GM19025 (cell line): ENCODE results near the gene ARPIN.
"Not testable (repeated sequence)": the region's sequence is repeated elsewhere in the genome, so short reads cannot be mapped to it uniquely, and the experiment has no call there.

ENCODE experiments used
- ATAC-seq: cut with Tn5 transposase; IDR thresholded peaks from one replicate; pipeline ENCODE4 v1.9.1; 2021; ENCODE audit warnings: mild to moderate bottlenecking, low read depth, moderate library complexity; ENCODE audit not compliant: unreplicated experiment

Gene ARPIN

DNA sequence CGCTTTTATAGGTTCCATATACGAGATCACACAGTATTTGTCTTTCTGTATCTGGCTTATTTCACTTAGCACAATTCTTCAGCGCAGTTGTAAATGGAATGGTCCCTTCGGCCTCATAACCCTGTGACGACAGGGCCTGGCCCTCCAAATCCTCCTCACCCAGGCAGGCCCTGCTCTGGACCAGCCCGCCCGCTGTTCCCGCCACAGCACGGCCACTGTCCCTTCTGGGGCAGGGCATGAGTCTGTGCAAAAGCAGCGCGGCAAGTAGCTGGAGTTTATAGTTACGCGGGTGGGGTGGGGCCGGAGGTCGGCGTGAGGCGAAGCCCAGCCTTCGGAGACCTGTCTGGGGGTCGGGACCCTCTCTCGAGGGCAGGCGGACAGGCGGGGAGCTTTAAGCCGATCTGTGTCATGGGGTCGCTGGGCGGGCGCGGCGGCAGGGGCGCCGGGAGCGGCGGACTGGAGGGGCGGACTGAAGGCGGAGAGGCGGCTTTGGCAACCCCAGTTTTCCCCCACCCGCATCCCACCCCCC, 543 bp downstream of the ARPIN start:
- ATAC-seq = no peak

DNA sequence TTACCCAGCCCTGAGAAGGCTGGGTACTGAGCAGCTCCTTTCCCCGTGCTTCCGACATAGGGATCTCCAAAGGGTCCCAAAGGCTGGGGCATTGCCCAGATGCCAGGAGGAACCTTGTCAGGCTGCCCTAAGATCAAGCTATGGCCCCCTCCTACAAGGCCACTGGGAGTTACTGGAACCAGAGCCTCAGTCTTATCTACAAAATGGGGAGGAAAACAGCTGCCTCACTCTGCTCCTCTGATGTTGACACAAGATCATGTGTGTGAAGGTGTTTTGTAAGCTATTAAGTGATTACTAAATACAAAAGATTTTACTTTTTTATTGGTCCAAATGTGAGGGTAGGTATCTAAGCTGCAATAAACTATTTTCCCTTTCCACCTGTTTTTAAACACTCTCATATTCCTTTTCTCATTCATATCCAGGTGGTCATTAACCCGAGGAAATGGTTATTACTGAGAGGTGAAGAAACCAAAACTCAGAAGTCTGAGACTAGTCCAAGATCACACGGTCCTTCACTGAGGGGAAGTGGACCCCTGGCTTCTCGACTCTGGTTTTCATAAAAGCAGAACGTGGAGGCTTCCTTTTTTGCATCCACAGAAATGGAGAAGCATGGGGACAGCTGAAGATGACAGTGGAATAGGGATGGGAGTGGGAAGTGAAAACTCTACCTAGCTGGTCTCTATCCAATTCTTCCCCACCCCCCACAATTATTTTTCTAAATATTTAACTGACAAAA, 1.7 kb downstream of the ARPIN start:
- no peak for ATAC-seq

GRCh38 chr15:89909611-89910010, 3.1 kb downstream of the ARPIN start:
- no peak for ATAC-seq

GRCh38 chr15:89908226-89908625, 4.5 kb downstream of the ARPIN start:
- no peak for ATAC-seq

GRCh38 chr15:89907289-89907688, 5.5 kb downstream of the ARPIN start:
- ATAC-seq = no peak

DNA sequence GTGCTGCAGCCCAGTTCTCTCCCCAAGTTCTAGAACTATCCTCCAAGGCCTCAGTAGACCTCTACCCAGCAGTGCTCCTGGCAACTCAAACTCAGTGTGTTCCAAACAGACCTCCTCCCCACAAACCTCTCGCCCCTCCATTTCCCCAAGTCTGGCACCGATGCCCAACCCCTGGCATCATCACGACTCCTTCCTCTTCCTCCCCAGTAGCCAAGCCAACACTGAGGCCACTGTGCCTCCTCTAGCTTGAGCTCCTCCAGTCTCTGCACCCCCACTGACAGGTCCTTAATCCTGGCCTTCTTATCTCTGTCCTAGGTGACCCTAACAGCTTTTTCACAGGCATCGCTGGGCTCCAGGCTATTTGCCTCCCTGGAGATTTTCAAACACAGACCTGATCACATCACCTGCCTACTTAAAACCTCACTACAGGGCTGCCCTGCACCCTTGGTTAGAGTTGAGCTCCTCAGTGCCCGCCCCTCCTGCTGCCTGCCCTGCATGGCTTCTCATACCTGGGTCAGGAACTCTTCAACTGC, 6.8 kb downstream of the ARPIN start:
- no peak for ATAC-seq

DNA sequence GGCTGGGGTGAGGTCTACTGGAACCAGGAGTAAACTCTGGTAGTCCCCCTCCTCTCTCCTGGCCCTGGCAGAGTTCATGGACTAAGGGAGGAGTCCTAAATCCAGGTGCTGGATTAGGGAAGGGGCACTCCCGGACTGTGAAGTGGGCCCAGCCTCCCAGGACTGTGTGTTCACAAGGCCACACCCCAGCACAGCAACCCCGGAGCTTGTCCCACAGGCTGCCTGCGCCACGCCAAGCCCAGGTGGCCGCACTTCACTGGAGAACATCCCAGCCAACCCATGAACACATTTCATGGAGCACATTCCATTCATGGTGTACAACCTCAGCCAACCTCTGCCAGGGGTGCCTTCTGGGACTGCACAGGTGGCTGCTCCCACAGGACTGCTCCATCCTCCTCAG, 8.2 kb downstream of the ARPIN start:
- no peak for ATAC-seq

DNA sequence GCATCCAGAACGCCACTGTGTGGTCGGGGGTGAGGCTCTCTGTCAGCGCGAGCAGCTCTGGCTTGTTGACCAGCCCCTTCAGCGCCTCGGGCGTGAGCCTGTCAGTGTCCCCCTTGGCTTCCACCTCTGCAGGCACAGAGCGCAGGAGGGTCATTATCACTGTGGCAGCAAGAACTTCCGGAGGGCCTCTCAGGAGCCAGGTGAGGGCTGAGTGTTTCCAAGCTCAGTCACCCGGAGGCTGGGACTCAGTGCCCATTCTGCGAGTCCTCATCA, 9.0 kb downstream of the ARPIN start:
- ATAC-seq = no peak

- ATAC-seq = no peak
These were observed 9.5 kb downstream of the ARPIN start for GRCh38 chr15:89903015-89903857.

- no peak for ATAC-seq
These were observed 11.9 kb downstream of the ARPIN start for GRCh38 chr15:89900849-89901248.

GRCh38 chr15:89899951-89900567, 12.7 kb downstream of the ARPIN start:
- no peak for ATAC-seq

- no peak for ATAC-seq
These were observed 13.3 kb downstream of the ARPIN start for GRCh38 chr15:89899295-89899945.

- peak; percentile 34 for ATAC-seq
These were observed 14.0 kb downstream of the ARPIN start for GRCh38 chr15:89898614-89899294.

- ATAC-seq = no peak
These were observed 14.6 kb downstream of the ARPIN start for GRCh38 chr15:89898146-89898545.

DNA sequence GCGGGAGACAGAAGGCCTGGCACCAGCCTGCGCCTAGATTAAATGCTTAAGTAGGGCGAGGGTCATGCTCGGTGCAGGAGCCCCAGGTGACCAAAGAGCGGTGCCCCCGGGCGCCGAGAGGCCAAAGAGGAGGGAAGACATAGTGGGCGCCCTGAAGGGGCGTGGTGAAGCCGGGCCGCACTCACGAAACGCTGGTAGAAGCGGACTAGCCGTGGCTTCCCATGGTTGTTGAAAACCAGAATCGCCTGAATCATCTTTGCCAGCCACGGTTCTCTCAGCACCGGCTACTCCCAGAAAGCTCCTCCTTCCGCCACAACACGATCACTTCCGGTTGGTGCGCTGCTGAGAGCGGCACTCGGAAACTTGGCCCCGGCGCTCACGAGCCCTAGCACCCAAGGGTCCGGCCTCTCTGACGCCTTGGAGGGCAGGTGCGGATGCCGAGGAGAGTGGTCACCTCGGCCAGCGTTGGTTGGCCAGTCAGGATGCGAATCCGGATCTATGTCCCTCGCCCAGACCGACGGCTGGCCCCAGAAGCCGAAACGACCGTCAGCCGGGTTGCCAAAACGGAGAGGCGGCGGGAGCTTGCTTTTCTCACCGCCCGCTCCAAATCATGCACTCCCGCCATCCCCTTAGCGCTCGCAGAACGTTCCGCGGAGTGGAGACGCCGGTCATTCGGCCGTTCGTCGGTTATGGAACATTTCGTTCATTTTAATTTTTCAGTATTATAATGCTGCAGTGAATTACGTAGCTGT, 18.9 kb downstream of the ARPIN start, which contains the start of gene AP3S2:
Gene AP3S2 (minus strand): TSS at position 299 of the 752 bp plus-strand sequence. CDS start 45 bp downstream, at position 254.
- ATAC-seq = peak; percentile 90

DNA sequence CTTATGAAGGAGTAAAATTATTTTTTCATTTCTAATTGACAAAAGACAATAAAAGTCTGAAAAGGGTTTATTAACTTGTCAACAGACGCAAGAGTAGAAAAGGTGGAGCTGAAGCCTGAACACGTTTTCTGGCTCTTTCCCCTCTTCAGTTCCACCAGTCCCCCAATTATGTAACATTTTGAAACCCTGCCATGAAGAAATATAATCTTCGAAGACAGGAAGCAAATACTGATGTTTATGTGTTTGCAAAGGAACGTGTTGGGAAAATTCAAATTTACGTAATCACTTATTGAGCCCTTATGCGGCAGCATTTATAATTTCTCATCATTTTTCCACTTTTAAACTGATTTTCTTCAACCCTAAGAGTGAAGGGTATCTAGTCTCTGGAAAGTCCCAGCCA, 19.7 kb downstream of the ARPIN start:
- ATAC-seq = no peak

DNA sequence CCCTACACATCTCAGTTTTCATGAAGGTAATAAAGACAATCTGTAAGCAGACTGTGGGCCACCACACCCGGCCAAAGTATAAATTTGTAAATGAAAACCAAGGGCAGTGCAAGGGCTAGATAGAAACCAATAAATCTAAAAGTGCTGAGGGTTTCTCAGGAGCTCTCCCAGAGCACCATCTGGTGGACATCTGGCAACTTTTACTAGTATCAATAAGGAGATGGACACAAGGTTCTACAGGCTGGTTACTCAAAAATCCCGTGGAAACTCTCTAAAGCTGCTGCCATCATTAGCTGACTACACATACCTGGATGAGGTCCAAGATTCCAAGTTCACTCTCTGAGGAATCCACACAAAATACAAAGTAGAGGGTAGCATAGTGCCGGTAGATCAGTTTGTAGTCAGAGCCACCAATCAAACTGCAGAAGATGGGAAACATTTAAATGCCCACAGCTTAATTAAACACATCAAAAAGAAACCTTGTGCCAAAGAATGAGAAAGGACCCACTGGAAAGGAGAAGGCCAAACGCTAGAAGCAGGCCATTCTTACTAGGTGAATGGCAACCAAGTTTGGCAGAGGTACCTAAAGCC, 24.4 kb downstream of the ARPIN start:
- ATAC-seq = no peak

GRCh38 chr15:89885611-89886010, 27.1 kb downstream of the ARPIN start:
- ATAC-seq = no peak

DNA sequence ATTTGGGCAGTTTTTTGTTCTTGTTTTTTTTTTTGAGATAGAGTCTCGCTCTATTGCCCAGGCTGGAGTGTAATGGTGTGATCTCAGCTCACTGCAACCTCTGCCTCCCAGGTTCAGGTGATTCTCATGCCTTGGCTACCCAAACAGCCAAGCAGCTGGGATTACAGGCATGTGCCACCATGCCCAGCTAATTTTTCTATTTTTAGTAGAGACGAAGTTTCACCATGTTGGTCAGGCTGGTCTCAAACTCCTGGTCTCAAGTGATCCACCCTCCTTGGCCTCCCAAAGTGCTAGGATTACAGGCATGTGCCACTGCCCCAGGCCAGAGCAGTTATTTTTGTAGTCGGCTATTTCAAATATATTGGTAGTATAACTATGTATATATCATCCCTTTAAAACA, 27.6 kb downstream of the ARPIN start:
- ATAC-seq = not testable (repeated sequence)
